HG03066 (cell line): ENCODE measurements around the gene STX18.
A peak's percentile ranks its signal among the peaks of the same experiment; 100 is the strongest.
"Not testable (repeated sequence)": the region's sequence is repeated elsewhere in the genome, so short reads cannot be mapped to it uniquely, and the experiment has no call there.

ENCODE experiments used
- ATAC-seq: cut with Tn5 transposase; IDR thresholded peaks from one replicate; pipeline ENCODE4 v1.9.1; 2021; ENCODE audit warnings: low read depth; ENCODE audit not compliant: unreplicated experiment

The STX18 gene

DNA sequence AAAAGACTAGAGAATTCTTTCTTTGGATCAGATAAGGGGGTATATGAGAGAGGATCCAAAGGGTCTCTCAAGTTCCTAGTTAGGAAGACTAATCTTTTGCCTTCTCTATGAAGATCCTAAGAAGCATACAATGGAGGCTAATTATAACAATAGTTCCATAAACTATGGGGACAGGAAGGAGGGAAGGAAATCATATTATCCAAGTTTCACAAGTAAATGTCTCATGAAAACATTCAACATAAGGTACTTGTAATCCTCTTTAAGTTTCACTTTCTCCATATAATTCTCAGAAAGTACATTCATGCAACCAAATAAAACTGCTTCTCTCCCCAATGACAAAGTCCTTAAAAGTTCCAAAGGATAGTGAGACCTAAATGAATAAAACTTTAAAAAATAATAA lies 27.1 kb downstream of the STX18 start:
- no peak for ATAC-seq

DNA sequence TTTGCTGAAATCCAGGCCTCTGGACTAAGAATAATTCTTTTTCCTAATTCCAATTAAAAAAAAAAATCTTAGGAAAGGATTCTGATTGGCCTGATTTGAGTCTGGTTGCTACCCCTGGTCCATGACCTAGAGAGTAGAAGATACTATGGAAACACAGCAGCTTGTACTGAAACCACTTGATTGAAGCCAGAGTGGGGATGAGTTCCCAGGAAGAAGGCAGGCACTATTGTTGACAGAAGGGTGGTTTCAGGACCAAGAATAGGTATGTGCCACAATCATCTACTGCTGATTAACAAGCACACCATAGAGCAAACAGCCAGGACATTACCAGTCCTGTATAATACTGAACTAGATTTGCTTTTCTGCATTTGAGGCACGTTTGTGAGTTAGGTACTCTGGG lies 29.6 kb downstream of the STX18 start:
- no peak for ATAC-seq

DNA sequence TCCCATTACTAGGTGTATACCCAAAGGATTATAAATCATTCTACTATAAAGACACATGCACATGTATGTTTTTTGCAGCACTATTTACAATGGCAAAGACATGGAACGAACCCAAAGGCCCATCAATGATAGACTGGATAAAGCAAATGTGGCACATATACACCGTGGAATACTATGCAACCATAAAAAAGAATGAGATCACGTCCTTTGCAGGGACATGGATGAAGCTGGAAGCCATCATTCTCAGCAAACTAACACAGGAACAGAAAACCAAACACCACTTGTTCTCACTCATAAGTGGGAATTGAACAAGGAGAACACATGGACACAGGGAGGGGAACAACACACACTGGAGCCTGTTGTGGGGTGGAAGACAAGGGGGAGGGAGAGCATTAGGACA lies 31.2 kb downstream of the STX18 start:
- ATAC-seq: not testable (repeated sequence)

DNA sequence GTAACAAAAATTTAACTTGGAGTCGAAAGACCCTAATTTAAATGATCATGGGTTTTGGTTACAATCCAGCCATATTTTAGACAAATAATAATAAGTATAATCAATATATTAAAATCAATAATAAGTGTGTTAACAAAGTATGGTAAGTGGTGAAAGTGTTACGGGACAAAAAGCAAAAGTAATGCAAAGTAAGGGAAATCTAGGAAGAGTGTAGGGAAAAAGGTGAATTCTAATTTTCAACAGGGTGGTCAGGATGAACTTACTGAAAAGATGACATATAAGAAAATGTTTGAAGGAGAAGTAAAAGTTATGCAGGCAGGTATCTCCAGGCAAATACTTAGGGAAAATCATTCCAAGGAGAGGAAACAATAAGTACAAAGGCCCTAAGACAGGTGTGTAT lies 32.3 kb downstream of the STX18 start:
- no peak for ATAC-seq

GRCh38 chr4:4507923-4508322 lies 33.9 kb downstream of the STX18 start:
- no peak for ATAC-seq

- no peak for ATAC-seq
Observed at GRCh38 chr4:4507403-4507802, 34.4 kb downstream of the STX18 start.

DNA sequence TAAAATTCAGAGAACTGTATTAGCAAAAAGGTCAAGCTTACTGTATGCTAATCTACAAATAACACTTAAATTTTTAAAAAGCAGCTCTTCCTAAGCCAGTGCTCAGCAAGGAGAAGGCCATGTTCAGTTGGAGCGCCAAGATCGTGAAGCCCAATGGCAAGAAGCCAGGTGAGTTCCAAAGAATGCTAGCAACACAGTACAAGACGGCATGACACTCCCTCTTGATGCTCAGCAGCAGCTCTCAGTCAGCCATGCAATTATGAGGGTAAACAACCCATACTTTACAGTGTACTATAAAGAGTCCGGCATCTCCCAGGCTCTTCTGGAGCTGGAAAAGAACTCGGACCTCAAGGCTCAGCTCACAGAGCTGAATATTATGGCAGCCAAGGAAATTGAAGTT lies 34.9 kb downstream of the STX18 start:
- no peak for ATAC-seq

- not testable (repeated sequence) for ATAC-seq
Observed at GRCh38 chr4:4505211-4505610, 36.6 kb downstream of the STX18 start.

DNA sequence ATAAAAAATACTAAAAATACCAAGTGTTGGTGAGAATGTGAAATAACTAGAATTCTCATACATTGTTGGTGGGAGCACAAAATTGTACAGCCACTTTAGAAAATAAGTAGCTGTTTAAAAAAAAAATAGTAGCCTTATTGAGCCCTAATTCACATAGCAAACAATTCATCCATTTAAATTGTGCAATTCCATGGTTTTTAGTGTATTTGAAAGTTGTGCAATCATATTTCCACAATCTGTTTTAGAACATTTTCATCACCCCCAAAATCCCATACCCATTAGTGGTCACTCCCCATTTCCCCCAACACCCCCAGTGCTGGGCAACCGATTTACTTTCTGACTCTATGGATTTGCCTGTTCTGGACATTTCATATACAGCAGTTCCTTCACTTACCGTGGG lies 37.1 kb downstream of the STX18 start:
- ATAC-seq: no peak

DNA sequence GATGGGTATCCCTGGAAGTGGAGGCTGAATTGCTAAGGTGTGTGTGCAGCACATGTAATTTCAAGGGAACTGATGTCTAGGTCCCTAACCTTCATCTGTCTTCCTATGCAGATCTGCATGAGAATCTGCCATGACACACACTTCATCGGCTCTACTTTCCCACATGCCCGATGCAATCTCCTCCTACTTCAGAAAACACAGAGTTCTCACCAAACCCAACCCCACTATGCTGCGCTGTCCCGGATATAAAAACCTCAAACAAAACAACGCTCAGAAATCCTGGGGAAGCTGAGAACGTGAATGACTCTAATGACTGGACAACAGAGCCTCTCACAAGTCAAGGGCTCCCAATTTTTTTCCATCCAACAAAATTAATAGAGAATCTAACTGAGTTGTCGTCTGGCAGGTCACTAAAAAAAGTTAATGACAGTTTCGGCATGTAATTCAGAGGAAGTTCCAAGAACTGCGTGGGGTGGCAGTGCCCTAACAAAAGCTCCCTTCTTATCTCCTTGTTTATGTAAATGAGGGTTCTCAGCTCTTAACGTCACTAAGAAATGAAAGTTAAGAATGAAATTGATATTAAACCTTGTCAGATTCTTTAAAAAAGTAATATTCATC lies 39.0 kb downstream of the STX18 start:
- ATAC-seq: peak; percentile 64

DNA sequence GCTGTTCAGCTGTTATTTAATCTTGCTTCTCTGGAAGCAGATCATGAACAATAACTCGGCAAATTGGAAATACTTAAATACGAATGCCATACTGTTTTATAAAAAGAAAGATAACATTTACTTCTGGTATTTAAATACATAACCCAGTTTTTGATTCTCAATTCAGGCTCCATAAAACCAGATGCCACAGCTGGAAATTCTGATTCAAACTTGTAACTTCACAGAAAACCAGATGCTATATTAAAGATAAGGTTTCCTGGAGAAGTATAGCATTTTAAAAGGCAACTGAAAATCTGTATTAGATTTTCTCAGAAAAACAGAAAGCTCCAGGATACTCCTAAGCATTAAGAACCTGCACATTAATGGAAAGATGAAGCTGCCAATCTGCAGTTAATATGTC lies 40.2 kb downstream of the STX18 start:
- ATAC-seq: no peak

- ATAC-seq: no peak
Observed at GRCh38 chr4:4499438-4500123, 42.3 kb downstream of the STX18 start.

DNA sequence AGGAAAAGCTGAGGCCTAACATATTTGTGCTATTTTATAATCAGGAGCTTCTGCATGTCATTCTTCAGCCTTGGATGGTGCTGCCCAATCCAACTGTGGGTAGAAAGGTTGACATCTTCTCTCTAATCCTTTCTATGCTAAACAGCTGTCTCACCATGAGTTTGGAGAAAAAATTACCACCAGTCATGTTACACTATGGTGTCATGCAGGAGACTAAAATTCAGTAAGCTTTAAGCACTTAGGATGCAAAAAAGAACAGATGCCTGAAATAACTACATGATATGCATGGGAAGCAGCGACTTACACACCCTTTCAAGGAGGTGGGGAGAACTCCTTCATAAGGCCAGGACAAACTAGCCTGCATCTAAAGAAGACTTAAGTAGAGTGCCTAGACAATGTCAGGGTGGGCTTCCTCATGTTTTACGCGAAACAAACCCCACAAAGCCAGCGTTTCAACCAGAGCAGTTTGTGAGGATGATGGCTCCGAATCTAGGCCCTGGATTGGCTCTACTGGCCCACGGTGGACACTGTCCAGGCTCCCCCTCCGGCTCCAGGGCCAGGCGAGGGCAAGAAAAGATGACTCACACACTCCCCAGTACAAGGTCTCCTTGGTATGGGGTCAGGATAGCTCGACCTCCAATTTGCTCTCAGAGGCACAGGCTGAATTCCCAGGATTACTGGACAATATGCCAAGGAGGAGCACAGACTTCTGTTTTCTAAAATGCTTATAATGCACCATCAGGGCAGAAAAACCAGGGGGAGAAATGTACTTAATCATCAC lies 45.1 kb downstream of the STX18 start:
- no peak for ATAC-seq

- ATAC-seq: no peak
Observed at GRCh38 chr4:4494882-4495281, 47.0 kb downstream of the STX18 start.

DNA sequence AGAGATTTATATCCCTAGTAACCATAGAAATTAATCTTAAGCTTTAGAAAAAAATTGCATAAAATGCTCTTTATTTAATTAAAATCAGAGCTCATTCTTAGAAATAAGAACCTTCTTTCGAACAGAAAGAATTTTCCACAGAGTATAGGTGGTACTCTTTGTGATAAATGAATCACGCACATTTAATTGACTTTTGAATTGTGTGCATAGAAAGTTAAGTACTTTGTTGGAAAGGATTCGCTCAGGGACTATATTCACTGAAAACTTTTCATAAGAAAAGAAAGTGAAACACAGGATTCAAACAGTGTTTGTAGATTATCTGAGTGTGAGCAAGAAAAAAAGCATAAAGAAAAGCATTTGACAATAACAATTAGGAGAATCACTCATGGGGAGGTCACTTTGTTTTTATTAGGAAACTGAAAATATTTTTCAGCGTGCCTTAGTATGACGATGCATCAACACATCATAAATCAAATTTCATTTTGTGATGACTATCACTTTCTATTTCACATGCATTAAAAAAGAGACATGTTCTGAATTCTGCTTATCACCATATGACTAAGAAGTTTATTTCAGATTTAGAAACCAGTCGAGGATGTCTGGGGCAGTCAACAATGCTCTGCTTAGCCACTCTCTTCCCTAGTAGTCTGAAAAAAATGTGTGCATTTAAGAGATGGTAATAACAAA lies 49.5 kb downstream of the STX18 start:
- ATAC-seq: peak; percentile 40

DNA sequence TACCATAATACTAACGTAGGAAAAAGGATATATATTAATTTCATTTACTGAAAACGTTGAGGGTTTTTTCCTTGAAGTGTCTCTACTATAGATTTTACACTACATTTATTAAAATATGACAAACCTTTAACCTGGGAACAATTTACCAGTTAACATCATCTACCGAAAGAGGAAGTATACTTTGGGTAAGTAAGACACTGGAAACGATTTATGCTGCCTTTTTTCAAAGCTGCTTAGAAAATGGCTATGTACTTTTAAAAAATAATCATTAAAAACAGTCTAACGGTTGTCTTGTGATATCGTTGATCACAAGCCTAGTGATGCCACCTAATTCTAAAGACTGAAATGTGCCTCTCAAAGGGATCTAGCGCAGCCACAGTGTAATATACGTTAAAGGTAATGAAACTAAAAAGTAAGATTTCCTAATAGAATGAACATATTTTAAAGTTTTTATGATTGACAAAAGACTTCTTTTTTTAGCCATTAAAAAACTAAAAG lies 50.4 kb downstream of the STX18 start:
- no peak for ATAC-seq

DNA sequence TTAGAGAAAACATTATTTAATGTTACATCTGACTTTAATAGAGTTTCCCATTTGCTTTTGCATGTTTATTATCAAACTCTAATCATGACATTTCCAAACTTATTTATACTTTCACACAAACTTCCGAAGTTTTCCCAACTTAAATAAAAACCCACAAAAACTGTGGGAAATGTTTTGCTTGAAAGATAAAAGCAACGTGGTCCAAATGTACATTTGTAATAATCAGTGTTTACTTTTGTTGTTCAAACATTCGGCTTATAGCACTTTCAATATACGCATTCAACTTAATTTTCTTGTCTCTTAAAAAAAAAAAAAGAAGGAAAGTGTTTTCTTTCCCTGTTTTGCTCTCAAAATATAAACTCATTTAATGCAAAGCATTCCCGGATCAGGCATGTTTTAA lies 51.0 kb downstream of the STX18 start:
- ATAC-seq: no peak

- ATAC-seq: no peak
Observed at GRCh38 chr4:4490041-4490440, 51.8 kb downstream of the STX18 start.

DNA sequence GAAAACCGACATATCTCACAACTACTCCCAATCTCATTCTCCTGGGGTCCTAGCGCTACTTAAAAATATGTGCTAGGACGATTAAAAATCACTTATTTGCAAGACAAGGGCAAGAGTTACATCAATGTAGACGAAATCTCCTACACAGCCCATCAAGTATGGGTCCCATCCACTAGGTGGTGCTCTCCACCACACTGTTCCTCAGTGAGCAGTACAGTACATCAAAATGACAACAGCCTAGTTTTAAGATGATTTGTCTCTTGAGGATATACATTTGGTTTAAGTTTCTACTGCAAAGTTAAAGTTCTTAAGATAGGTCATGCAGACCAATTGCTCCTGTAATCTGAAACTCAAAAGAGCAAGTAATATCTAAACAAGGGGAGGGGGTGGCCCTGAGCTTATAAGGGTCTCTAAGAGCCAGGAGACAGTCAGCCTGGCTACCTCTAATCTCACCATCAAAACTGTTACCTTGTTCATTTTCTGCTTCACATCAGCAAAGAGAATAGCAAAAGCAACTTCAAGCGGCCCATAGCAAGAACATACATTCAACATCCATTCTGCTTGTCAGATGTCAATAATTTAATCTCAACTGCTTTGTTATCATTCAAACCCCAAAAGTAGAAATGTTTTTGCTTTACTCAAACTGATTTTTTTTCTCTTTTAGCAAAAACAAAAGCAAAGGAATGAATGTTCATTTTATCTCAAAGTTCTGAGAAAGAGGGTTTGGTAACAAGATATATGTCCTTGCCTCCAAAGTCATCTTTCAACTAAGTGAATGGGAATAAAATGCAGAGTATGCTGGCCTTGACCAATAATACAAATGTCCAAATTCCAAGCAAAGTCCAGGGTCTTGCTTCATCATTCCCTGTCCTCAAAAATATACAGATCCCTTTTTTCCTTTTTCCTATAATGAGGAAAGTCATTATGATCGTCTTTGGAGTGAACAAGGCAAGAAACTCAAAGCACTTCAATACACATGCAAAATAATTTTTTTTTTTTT lies 53.1 kb downstream of the STX18 start:
- peak; percentile 79 for ATAC-seq

- ATAC-seq: no peak
Observed at GRCh38 chr4:4486969-4487368, 54.9 kb downstream of the STX18 start.
